T-helper 2 cell treated with Interferon-gamma antibody and Interleukin-4, amounts not matched to agents 5 μg/mL and 100 μg/mL, for 36 hours (primary cell): ENCODE results near the gene C1QTNF5.
"Not testable (repeated sequence)": the region's sequence is repeated elsewhere in the genome, so short reads cannot be mapped to it uniquely, and the experiment has no call there.

Experiments
- DNase-seq: peaks from one replicate; pipeline ENCODE4 v3.0.0; 2021; ENCODE audit warnings: low spot score
- H3K27ac Mint-ChIP-seq: one replicate; pipeline ENCODE4 v1.8.0; 2021; ENCODE audit warnings: mild to moderate bottlenecking, mixed read lengths
- H3K27me3 Mint-ChIP-seq: one replicate; pipeline ENCODE4 v1.8.0; 2021; ENCODE audit warnings: low read depth, mixed read lengths
- H3K36me3 Mint-ChIP-seq: one replicate; pipeline ENCODE4 v1.8.0; 2021; ENCODE audit warnings: low read depth, mixed read lengths
- H3K4me1 Mint-ChIP-seq: one replicate; pipeline ENCODE4 v1.8.0; 2021; ENCODE audit warnings: low read depth, mixed read lengths
- H3K4me3 Mint-ChIP-seq: one replicate; pipeline ENCODE4 v1.8.0; 2022; ENCODE audit warnings: mild to moderate bottlenecking, moderate library complexity, mixed read lengths
- H3K9me3 Mint-ChIP-seq: one replicate; pipeline ENCODE4 v1.8.0; 2021; ENCODE audit warnings: mixed read lengths

C1QTNF5 gene, protein sequence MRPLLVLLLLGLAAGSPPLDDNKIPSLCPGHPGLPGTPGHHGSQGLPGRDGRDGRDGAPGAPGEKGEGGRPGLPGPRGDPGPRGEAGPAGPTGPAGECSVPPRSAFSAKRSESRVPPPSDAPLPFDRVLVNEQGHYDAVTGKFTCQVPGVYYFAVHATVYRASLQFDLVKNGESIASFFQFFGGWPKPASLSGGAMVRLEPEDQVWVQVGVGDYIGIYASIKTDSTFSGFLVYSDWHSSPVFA

DNA sequence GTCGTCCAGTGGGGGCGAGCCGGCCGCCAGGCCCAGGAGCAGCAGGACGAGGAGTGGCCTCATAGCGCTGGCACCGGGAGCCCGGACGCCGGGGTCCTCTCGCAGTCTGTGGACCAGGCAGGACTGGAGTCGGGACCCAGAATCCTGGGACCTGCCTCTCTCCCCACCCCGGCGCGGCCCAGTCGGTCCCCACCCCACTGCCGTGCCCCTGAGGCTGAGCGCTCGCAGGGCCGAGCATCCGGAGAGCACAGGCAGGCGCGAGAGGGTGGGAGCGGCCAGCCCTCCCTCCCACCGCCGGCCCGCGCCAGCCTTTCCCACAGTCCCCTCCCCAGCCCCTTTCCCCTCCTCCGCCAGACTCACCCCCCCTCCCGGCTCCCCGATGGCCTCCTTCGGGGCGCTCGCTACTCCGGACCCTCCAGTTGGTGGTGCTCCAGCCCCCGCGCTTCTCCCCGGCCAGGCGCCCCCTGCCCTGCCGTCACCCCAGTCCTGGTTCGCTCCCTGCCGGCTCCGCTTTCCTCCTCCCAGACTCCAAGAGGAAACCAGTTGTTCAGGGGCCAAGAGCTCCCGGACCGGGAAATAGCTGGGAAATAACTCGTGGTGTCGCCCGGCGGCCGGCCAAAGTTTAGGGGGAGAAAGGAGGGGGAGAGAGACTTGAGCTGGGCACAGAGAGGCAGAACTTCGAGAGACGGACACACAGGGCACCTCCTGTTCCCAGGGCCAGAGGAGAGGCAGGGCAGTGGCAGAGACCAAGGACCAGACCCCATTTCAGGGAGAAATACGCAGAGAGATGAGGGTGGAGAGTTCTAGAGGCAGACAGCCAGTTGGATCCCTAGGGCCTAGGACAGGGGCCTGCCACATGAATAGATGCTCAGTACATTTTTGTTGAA is at the start of gene C1QTNF5:
TSS of gene C1QTNF5 (minus strand) at position 549 of the 887 bp plus-strand sequence. CDS start at position 63, 486 bp downstream.
- H3K27ac Mint-ChIP-seq = no peak within 1 kb of the TSS
- DNase-seq = no peak
- no peak within 1 kb of the TSS for H3K4me3 Mint-ChIP-seq
- H3K9me3 Mint-ChIP-seq = no peaks in the 10 kb centered on the region
- peaks cover 39% of the 10 kb centered on the region for H3K27me3 Mint-ChIP-seq
- H3K4me1 Mint-ChIP-seq = peaks cover 23% of the 10 kb centered on the region
- H3K36me3 Mint-ChIP-seq = peaks cover 16% of the 10 kb centered on the region

DNA sequence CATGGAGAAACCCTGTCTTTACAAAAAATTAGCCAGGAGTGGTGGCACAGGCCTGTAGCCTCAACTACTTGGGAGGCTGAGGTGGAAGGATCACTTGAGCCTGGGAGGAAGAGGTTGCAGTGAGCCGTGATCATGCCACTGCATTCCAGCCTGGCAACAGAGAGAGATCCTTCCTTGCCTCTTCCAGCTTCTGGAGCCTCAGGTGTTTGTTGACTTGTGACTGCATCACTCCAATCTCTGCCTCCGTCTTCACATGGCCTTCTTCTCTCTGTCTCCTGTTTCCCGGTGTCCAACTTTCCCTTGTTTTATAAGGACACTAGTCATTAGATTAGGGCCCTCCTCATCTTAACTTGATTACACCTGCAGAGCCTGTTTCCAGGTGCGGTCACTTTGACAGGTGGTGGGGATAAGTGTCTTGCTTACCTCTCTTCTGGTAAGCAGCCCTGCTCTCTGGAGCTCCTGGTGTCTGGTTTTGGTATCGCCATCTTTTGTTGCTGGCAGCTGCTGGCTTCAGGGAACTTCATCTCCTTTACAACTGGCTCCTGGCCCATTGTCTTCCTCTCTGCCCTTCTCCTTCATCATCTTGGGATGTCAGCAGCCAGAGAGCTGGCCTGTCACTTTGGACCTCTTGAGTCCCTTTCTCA is 49.0 kb upstream of the C1QTNF5 start:
- H3K9me3 Mint-ChIP-seq = no peaks in the 10 kb centered on the region
- H3K36me3 Mint-ChIP-seq = no peaks in the 10 kb centered on the region
- H3K27me3 Mint-ChIP-seq = peaks cover 10% of the 10 kb centered on the region
- no peak overlapping the region for H3K27ac Mint-ChIP-seq
- DNase-seq = no peak
- H3K4me1 Mint-ChIP-seq = no peaks in the 10 kb centered on the region
- no peak overlapping the region for H3K4me3 Mint-ChIP-seq

DNA sequence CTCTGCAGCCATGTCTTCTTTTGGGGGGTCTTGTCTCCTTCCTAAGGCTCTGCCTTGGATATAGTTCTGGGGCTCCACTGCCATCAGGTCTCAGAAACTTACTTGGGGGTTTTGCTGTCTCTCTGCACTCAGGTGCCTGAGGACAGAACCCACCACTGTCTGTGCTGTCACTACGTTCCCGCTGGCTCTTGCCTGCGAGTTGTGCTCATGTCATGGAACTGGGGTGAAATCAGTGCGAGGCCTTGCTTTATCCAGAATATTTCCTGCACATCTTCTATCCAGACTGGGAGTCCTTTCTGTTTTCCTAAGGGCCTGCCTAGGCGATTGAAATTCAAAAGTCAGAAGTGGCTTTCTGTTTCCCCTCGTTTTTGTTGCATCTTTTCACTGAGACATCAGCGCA is 47.4 kb upstream of the C1QTNF5 start:
- Mint-ChIP-seq H3K27me3 (no peaks in the 10 kb centered on the region), H3K36me3 (no peaks in the 10 kb centered on the region), H3K9me3 (no peaks in the 10 kb centered on the region)

DNA sequence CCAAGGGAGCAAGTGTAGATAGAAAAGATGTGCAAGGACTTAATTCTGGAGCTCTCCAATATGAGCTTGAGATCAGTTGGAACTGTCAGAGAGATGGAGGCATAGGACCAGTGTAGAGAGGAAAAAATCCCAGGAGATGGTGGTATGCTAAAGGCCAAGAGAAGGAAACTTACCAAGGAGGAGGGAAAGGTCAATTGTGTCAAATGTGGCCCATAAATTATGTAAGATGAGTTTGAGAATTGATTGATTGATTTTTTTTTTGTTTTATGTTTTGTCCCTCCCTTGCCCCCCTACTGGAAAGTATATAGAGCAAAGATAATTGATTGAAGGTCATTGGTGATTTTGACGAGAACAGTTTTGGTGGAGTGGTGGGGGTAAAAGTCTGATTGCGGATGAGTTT is 43.6 kb upstream of the C1QTNF5 start:
- H3K4me3 Mint-ChIP-seq = no peak overlapping the region
- no peaks in the 10 kb centered on the region for H3K36me3 Mint-ChIP-seq
- no peak overlapping the region for H3K27ac Mint-ChIP-seq
- DNase-seq = no peak
- no peaks in the 10 kb centered on the region for H3K27me3 Mint-ChIP-seq
- no peaks in the 10 kb centered on the region for H3K9me3 Mint-ChIP-seq
- peaks cover 9% of the 10 kb centered on the region for H3K4me1 Mint-ChIP-seq

More for the DNA sequence above, 47.4 kb upstream of the C1QTNF5 start:
- Mint-ChIP-seq H3K4me1 (no peaks in the 10 kb centered on the region), H3K4me3 (no peak overlapping the region), H3K27ac (no peak overlapping the region)
- no peak for DNase-seq

DNA sequence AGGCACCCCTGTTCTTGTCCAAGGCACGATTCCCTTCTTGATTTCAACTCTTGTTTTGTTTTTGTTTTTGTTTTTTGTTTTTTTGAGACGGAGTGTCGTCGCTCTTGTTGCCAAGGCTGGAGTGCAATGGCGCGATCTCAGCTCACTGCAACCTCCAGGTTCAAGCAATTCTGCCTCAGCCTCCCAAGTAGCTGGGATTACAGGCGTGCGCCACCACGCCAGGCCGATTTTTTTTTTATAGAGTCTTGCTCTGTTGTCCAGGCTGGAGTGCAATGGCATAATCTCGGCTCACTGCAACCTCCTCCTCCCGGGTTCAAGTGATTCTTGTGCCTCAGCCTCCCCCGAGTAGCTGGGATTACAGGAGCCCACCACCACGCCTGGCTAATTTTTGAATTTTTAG is 41.8 kb upstream of the C1QTNF5 start:
- H3K4me3 Mint-ChIP-seq, H3K27me3 Mint-ChIP-seq, H3K27ac Mint-ChIP-seq, H3K4me1 Mint-ChIP-seq, H3K9me3 Mint-ChIP-seq, DNase-seq, H3K36me3 Mint-ChIP-seq: not testable (repeated sequence)

DNA sequence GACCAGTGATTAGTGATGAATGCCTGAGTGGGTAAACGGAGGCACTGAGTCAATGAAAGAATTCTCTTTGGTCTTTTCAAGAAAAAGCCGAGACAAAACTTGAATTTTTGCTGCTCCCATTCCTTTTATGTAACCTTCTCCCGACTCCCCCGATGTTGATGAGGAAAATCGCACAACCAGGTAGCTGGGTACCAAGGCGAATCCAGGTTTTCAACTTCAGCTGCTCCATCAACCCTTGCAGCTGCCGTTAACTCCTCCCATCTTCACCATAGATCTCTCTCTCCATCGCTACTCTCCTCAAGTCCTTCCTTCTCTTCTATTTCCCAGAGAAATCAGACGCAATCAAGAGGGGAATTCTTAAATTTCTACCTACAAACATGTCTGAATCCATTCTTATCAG is 41.4 kb upstream of the C1QTNF5 start:
- Mint-ChIP-seq H3K27ac (no peak overlapping the region), H3K4me3 (no peak overlapping the region), H3K27me3 (no peaks in the 10 kb centered on the region), H3K4me1 (peaks cover 9% of the 10 kb centered on the region), H3K9me3 (no peaks in the 10 kb centered on the region), H3K36me3 (no peaks in the 10 kb centered on the region)
- DNase-seq = no peak

DNA sequence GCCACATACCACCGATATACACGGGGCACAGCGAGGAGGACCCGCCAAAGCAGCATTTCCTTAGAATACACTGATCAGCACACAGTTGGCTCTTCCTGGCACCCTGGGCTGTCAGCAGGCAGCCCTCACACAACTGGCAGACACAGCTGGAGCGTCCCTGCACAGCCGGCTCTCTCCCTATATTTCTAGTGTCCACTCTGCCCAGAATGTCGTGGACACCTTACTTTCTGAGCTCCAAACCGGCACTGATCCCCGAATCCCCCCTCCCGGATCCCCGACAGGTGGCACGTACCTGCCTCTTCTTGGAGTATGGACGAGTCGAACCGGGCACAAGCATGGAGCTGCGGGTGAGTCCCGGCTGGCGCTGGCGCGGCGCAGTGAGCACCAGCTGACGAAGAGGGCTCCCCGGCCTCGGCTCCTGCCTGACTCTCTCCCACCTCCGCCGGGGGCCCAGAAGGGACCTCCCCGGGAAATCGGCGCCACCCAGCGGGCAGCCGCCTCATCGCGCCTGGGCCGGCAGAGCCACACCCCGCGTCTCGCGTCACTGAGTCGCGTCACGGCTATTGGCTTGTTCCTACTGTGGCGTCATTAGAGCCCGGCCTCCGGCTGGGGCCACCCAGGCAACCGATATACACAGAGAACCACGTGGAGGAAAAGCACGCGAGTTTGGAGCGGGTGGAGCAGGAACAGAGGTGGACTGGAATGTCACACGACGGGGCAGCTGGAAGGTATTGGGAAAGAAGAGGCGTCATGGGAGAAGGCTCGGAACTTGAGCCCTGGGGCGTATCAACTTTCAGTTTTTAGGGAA is 40.7 kb upstream of the C1QTNF5 start, which contains the start of gene USP2:
TSS of gene USP2 (minus strand) at position 510 of the 808 bp plus-strand sequence. CDS start 8,210 bp downstream, outside the sequence.
- peak; percentile 97 for DNase-seq
- Mint-ChIP-seq H3K4me3 (no peak within 1 kb of the TSS), H3K4me1 (peaks cover 9% of the 10 kb centered on the region), H3K36me3 (no peaks in the 10 kb centered on the region), H3K9me3 (no peaks in the 10 kb centered on the region), H3K27ac (peak within 1 kb of the TSS; percentile 38), H3K27me3 (no peaks in the 10 kb centered on the region)

DNA sequence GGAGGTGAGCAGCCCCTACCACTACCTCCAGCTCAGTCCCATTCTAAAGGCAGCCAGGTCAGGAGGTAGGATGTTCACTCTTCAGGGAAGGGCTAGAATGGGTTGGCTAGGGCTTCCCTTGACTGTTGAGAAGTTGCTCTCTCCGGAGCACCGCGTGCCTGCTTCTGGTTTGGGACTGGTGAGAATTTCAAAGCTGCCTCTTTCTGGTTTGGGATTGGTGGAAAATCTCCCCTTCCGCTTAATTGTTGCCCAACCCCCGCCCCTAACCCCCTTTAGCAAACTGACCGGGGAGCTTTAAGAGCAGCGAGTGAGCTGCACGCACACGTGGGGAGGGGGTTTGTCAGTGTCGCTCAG is 40.1 kb upstream of the C1QTNF5 start:
- no peaks in the 10 kb centered on the region for H3K36me3 Mint-ChIP-seq
- H3K9me3 Mint-ChIP-seq = no peaks in the 10 kb centered on the region
- peaks cover 9% of the 10 kb centered on the region for H3K4me1 Mint-ChIP-seq
- DNase-seq = no peak
- H3K4me3 Mint-ChIP-seq = no peak overlapping the region
- no peaks in the 10 kb centered on the region for H3K27me3 Mint-ChIP-seq
- H3K27ac Mint-ChIP-seq = peak overlapping the region; percentile 38

DNA sequence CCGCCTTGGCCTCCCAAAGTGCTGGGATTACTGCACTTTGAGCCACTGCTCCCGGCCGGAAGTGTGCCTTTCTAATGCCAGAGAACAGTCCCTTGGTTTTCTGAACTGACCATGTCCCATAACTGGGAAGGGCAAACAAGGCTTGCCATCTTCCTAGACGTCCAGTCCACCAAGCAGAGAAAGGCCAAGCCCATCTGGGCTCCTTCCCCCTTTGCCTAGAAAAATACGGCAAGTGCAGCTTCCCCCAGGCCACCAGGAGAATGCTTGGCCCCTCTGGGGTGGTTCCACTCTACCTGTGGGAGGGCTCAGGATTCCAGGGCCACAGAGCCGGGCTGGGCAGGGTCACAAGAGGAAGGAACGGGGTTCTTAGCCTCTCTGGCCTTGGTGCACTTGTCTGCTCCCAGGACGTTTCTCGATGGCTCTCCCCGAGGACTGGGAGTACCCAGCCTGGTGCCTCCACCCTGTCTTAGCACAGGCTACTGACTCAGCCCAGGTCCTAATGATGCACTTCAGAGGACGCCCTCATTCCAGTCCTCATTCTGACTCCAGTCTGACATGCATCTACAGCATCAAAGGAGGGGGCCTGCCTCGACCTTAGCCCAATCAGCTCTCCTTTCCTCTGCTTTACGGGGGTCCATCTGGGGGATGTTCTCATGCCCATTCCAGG is 39.6 kb upstream of the C1QTNF5 start:
- H3K36me3 Mint-ChIP-seq = no peaks in the 10 kb centered on the region
- no peaks in the 10 kb centered on the region for H3K9me3 Mint-ChIP-seq
- H3K27ac Mint-ChIP-seq = no peak overlapping the region
- H3K27me3 Mint-ChIP-seq = no peaks in the 10 kb centered on the region
- no peak for DNase-seq
- H3K4me1 Mint-ChIP-seq = peaks cover 9% of the 10 kb centered on the region
- H3K4me3 Mint-ChIP-seq = no peak overlapping the region

DNA sequence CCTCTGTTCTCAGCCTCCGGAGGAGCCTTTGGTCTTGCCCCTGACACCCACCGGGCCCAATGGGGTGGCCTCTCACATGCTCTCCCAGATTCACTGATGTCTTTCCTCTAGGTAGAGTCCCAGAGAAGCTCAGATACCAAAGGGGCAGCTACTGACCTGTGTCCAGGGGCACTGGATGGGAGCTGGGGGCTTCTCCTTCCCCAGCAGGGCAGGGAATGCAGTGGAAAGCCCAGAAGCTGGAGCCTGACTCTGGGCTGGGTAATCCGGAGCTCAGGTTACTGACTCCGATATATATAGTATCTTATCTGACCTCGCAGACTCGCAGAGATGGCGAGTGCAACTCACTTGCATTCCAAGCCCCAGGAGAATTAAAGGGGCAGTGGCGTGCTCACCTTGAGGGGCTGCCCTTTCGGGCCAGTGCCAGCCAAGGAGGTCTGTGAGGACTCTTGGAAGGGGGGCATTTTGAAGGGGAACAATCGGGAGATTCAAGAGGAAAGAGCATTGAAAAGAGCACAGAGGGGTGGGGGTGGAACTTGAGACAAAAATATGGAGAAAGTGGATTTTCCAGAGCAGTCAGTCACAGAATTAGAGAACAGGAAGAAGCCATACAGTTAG is 38.3 kb upstream of the C1QTNF5 start:
- DNase-seq = no peak
- Mint-ChIP-seq H3K27ac (no peak overlapping the region), H3K27me3 (no peaks in the 10 kb centered on the region), H3K36me3 (no peaks in the 10 kb centered on the region), H3K9me3 (no peaks in the 10 kb centered on the region), H3K4me3 (peak overlapping the region; percentile 2), H3K4me1 (peaks cover 9% of the 10 kb centered on the region)

DNA sequence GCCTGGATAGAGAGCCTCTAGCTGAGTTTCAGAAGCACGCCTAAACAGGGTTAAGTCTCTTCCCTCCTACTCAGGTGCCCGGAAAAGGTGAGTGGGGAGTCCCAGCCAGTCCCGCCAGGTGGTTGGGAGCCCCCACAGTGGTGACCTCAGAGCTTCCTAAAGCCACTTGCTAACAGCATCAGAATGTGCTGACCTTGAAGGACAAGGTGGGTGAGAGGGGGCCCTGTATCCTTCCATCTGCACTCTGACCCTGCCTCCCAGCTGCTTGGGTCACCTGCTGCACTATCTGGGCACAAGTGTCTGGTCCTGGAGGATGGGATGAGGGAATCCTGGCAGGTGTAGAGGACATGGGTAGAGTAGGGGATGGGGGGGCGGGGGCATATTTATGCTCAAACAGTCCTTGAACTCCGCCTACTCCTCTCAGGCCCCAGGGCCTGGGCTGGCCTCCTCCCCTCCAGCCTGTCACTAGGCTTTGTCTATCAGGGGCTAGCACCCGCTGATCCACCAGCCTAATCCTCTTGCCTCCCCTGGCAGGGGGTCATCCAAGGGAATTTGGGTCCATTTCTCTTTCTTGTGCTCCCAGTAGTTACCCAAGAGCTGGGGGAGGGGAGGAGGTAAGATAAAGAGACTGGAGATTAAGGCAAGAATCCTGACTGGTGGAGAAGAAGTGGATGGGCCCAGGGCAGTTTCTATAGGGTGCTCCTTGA is 37.4 kb upstream of the C1QTNF5 start:
- Mint-ChIP-seq H3K27me3 (no peaks in the 10 kb centered on the region), H3K4me1 (peaks cover 9% of the 10 kb centered on the region), H3K36me3 (no peaks in the 10 kb centered on the region), H3K27ac (no peak overlapping the region), H3K4me3 (no peak overlapping the region), H3K9me3 (no peaks in the 10 kb centered on the region)
- DNase-seq = no peak

DNA sequence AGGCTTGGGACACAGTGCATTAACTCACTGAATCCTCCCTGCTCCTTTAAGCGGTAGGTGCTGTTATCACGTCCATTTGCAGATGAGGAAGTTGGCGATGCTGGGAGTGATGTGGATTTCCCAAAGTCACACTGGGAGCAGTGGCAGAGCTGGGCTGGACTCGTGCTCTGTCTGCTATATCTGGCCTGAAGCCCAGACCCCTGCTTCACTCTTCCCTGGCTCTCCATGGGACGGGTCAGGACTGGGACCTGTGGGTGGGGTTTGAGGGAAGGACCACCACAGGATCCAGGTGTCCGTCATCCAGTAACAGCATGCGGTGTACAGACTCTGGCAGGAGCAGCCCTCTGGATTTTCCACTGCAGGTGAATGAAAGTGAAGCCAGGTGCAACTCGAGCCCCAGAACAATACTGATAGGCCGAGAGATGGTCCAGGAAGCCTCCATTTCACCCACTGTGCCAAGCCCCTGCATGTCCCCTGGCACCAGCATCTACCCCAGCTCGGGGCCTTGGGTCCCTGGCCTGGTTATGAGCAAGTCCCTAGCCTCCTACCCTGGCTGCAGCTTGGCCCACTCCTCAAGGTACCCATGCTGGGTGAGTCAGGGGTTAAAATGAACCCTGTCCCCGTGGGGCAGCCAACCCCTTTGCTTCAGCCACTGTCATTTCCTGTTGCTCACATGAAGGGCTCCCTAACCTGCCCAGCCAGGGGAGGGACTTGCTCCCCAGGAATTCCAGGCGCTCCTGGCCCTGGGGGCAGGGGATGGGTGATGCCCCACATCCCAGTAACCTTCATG is 36.6 kb upstream of the C1QTNF5 start:
- no peak for DNase-seq
- Mint-ChIP-seq H3K9me3 (no peaks in the 10 kb centered on the region), H3K36me3 (no peaks in the 10 kb centered on the region), H3K27me3 (no peaks in the 10 kb centered on the region), H3K4me3 (no peak overlapping the region), H3K4me1 (peaks cover 9% of the 10 kb centered on the region), H3K27ac (peak overlapping the region; percentile 41)
